Stimulated activated naive CD4-positive, alpha-beta T cell (primary cell): ENCODE results near the gene ITGAX.
"Not testable (repeated sequence)": the region's sequence is repeated elsewhere in the genome, so short reads cannot be mapped to it uniquely, and the experiment has no call there.

ENCODE experiments used
- DNase-seq, 6 experiments: peaks; one replicate each; lab custom pipeline; 2025; lab: John Stamatoyannopoulos, UW

Gene ITGAX

GRCh38 chr16:31354394-31355291 is at the start of gene ITGAX:
Gene ITGAX (plus strand): TSS chr16:31355176. CDS start chr16:31355255, 79 bp downstream.
- no peak for DNase-seq

- no peak for DNase-seq
Observed at GRCh38 chr16:31305219-31305618, 49.8 kb upstream of the ITGAX start.

- DNase-seq = not testable (repeated sequence)
Observed at GRCh38 chr16:31308381-31308780, 46.6 kb upstream of the ITGAX start.

GRCh38 chr16:31322500-31322899 is 32.5 kb upstream of the ITGAX start:
- DNase-seq = no peak

GRCh38 chr16:31323959-31324629 is 30.9 kb upstream of the ITGAX start:
- no peak for DNase-seq

- DNase-seq = no peak
Observed at GRCh38 chr16:31325171-31325570, 29.8 kb upstream of the ITGAX start.

- DNase-seq = no peak
Observed at GRCh38 chr16:31327646-31328225, 27.2 kb upstream of the ITGAX start.

GRCh38 chr16:31328322-31329052 is 26.5 kb upstream of the ITGAX start:
- DNase-seq = no peak

- DNase-seq = no peak
Observed at GRCh38 chr16:31329671-31330552, 25.1 kb upstream of the ITGAX start.

- DNase-seq = no peak
Observed at GRCh38 chr16:31330553-31330890, 24.5 kb upstream of the ITGAX start.

GRCh38 chr16:31331141-31331764 is 23.7 kb upstream of the ITGAX start:
- DNase-seq = peak in 4 of 6 experiments; percentile 1 to 26 (median 14)

- no peak for DNase-seq
Observed at GRCh38 chr16:31331807-31332301, 23.1 kb upstream of the ITGAX start.

GRCh38 chr16:31332544-31332943 is 22.4 kb upstream of the ITGAX start:
- no peak for DNase-seq

- peak in 3 of 6 experiments; percentile 8 to 19 (median 16) for DNase-seq
Observed at GRCh38 chr16:31333686-31334649, 21.0 kb upstream of the ITGAX start.

- DNase-seq = no peak
Observed at GRCh38 chr16:31334934-31335333, 20.0 kb upstream of the ITGAX start.

GRCh38 chr16:31335431-31335830 is 19.5 kb upstream of the ITGAX start:
- DNase-seq = no peak

- peak in 1 of 6 experiments; percentile 15 for DNase-seq
Observed at GRCh38 chr16:31338166-31338685, 16.8 kb upstream of the ITGAX start.

GRCh38 chr16:31344712-31345111 is 10.3 kb upstream of the ITGAX start:
- no peak for DNase-seq

GRCh38 chr16:31347445-31347844 is 7.5 kb upstream of the ITGAX start:
- DNase-seq = no peak
